Activated naive CD8-positive, alpha-beta T cell treated with anti-CD3 and anti-CD28 coated beads, Interleukin-2, amount 10 ng/mL, durations not matched to agents 7 days and 5 days (primary cell): ENCODE data around the gene FOXP4. TPM values are rescaled to one million over a fixed set of nuclear protein-coding genes. Genes with fewer than 3 reads are reported as not detected.

Source experiments
- ATAC-seq: fragments of 150-1000 bp; cut with Tn5 transposase; one replicate; pipeline ENCODE4 v1.10.0; 2021; ENCODE audit warnings: low read depth, moderate library complexity
- POLR2A ChIA-PET: fragments of 350-600 bp; sonication (Branson Sonifier 250); formaldehyde crosslinking; loops from one replicate; lab custom pipeline; 2021; ENCODE audit warnings: antibody characterized with exemption; lab: Charles Lee
- DNase-seq: peaks from one replicate; pipeline ENCODE4 v3.0.0; 2021
- H3K27ac Mint-ChIP-seq: one replicate; pipeline ENCODE4 v1.8.0; 2022; ENCODE audit warnings: mild to moderate bottlenecking, mixed read lengths
- H3K27me3 Mint-ChIP-seq: one replicate; pipeline ENCODE4 v1.8.0; 2022; ENCODE audit warnings: mild to moderate bottlenecking, moderate library complexity, mixed read lengths
- H3K36me3 Mint-ChIP-seq: one replicate; pipeline ENCODE4 v1.8.0; 2021; ENCODE audit warnings: mild to moderate bottlenecking, mixed read lengths
- H3K4me1 Mint-ChIP-seq: one replicate; pipeline ENCODE4 v1.8.0; 2021; ENCODE audit warnings: mixed read lengths
- H3K4me3 Mint-ChIP-seq: one replicate; pipeline ENCODE4 v1.8.0; 2022; ENCODE audit warnings: mild to moderate bottlenecking, moderate library complexity, mixed read lengths
- H3K9me3 Mint-ChIP-seq: one replicate; pipeline ENCODE4 v1.8.0; 2021; ENCODE audit warnings: mixed read lengths
- total RNA-seq, 2 experiments: library from RNA; stranded (reverse); gene quantifications; one replicate each; pipeline ENCODE4 v1.2.3, GENCODE V29; 2021

FOXP4 gene
- total RNA-seq, 2 experiments from 2014 or later: 7.5 to 8.8 TPM

GRCh38 chr6:41591859-41592502, 45.8 kb downstream of the FOXP4 start:
- Mint-ChIP-seq H3K9me3 (no peaks in the 10 kb centered on the region), H3K27ac (no peak overlapping the region), H3K27me3 (peaks cover 2% of the 10 kb centered on the region), H3K4me1 (no peaks in the 10 kb centered on the region), H3K4me3 (no peak overlapping the region), H3K36me3 (no peaks in the 10 kb centered on the region)
- POLR2A ChIA-PET: no interaction called here
- ATAC-seq (peak; percentile 61), DNase-seq (peak; percentile 78)

DNA sequence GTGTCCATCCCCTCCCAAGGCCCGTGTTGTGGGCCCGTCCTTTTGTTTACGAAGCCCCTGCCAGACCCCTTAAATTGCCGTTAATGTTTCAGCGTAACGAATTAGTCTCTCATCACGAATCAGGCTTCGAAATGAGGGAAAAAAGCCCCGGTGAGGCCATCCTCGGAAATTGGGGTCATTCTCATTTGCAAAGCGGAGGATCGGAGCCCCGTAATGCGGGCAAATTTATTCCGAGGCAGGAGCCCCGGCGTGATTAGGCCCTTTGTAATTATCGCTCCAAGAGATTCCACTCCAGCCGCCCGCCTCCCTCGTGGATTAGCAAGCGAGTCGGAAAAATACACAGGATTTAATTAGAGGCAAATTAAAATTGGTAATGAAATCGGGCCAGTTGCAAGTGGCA, 47.2 kb downstream of the FOXP4 start:
- no peaks in the 10 kb centered on the region for H3K9me3 Mint-ChIP-seq
- no peak overlapping the region for H3K27ac Mint-ChIP-seq
- ATAC-seq (no peak), DNase-seq (no peak)
- POLR2A ChIA-PET: no interaction called here
- H3K4me3 Mint-ChIP-seq: no peak overlapping the region
- no peaks in the 10 kb centered on the region for H3K36me3 Mint-ChIP-seq
- H3K27me3 Mint-ChIP-seq: peaks cover 2% of the 10 kb centered on the region
- H3K4me1 Mint-ChIP-seq: no peaks in the 10 kb centered on the region

- no peaks in the 10 kb centered on the region for H3K4me1 Mint-ChIP-seq
- no peak overlapping the region for H3K4me3 Mint-ChIP-seq
- POLR2A ChIA-PET: no interaction called here
- ATAC-seq (no peak), DNase-seq (no peak)
- no peak overlapping the region for H3K27ac Mint-ChIP-seq
- no peaks in the 10 kb centered on the region for H3K36me3 Mint-ChIP-seq
- H3K9me3 Mint-ChIP-seq: no peaks in the 10 kb centered on the region
- no peaks in the 10 kb centered on the region for H3K27me3 Mint-ChIP-seq
Observed at GRCh38 chr6:41593839-41594238, 47.7 kb downstream of the FOXP4 start.

GRCh38 chr6:41594326-41594725, 48.1 kb downstream of the FOXP4 start:
- Mint-ChIP-seq H3K27ac (no peak overlapping the region), H3K4me1 (no peaks in the 10 kb centered on the region), H3K4me3 (no peak overlapping the region), H3K27me3 (no peaks in the 10 kb centered on the region), H3K9me3 (no peaks in the 10 kb centered on the region), H3K36me3 (no peaks in the 10 kb centered on the region)
- no peak for DNase-seq
- POLR2A ChIA-PET: no interaction called here
- ATAC-seq: no peak

- no peak for ATAC-seq
- Mint-ChIP-seq H3K4me1 (no peaks in the 10 kb centered on the region), H3K4me3 (no peak overlapping the region), H3K36me3 (no peaks in the 10 kb centered on the region), H3K9me3 (no peaks in the 10 kb centered on the region), H3K27me3 (no peaks in the 10 kb centered on the region), H3K27ac (no peak overlapping the region)
- no peak for DNase-seq
- POLR2A ChIA-PET: no interaction called here
Observed at GRCh38 chr6:41594766-41595165, 48.6 kb downstream of the FOXP4 start.

DNA sequence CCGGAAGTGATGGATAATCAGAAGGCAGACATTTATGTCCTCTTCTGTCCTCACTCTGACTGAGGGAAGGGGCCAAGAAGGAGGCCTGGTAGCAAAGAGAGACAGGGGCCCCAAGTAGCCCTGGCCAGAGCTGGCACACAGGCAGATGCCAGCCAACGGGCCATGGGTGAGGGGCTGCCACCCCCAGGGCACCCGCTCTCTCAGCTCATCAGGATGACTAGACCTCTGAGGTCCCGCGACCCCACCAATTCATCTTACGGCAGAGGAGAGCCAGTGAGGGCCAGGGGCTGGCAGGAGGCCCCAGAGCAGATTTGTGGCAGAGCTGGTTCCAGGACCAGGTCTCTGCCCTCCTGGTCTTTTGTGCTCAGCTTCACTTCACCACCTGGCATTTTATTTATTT, 49.0 kb downstream of the FOXP4 start:
- no peaks in the 10 kb centered on the region for H3K9me3 Mint-ChIP-seq
- no peaks in the 10 kb centered on the region for H3K27me3 Mint-ChIP-seq
- no peak overlapping the region for H3K27ac Mint-ChIP-seq
- no peak overlapping the region for H3K4me3 Mint-ChIP-seq
- no peaks in the 10 kb centered on the region for H3K36me3 Mint-ChIP-seq
- no peaks in the 10 kb centered on the region for H3K4me1 Mint-ChIP-seq
- no peak for ATAC-seq
- POLR2A ChIA-PET: no interaction called here
- no peak for DNase-seq

DNA sequence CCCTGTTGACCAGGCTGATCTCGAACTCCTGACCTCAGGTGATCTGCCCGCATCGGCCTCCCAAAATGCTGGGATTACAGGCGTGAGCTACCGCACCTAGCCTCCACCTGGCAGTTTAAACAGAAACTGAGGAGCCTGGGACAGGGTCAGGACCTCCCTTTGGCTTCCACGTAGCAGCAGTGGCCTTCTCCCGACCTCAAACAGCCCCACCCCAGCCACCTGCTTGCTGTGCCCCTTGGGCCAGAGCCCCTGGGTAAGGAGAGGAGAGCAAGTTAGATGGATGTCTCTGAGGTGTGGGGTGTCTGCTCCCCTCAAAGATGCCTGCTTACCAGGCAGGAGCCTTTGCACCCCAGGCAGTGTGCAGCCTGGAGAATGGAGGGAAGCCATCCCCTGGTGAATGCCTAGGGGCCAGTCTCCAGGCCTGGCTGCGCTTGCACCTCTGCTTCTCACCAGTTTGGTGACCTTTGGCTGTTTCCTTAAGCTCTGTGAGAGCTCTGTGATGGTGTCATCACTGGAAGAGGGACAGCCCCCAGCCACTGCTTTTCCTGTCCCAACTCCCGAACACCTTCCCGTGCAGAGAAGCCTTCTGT, 50.0 kb downstream of the FOXP4 start:
- Mint-ChIP-seq H3K4me3 (no peak overlapping the region), H3K27ac (no peak overlapping the region)

GRCh38 chr6:41596807-41597206, 50.6 kb downstream of the FOXP4 start:
- Mint-ChIP-seq H3K27ac (no peak overlapping the region), H3K4me3 (no peak overlapping the region), H3K4me1 (no peaks in the 10 kb centered on the region), H3K9me3 (no peaks in the 10 kb centered on the region), H3K27me3 (peaks cover under 1% of the 10 kb centered on the region), H3K36me3 (no peaks in the 10 kb centered on the region)
- POLR2A ChIA-PET: no interaction called here
- DNase-seq (no peak), ATAC-seq (no peak)

More for the DNA sequence above, 50.0 kb downstream of the FOXP4 start:
- no peaks in the 10 kb centered on the region for H3K4me1 Mint-ChIP-seq
- POLR2A ChIA-PET: no interaction called here
- H3K36me3 Mint-ChIP-seq: no peaks in the 10 kb centered on the region
- H3K27me3 Mint-ChIP-seq: no peaks in the 10 kb centered on the region
- no peaks in the 10 kb centered on the region for H3K9me3 Mint-ChIP-seq
- DNase-seq (no peak), ATAC-seq (no peak)

DNA sequence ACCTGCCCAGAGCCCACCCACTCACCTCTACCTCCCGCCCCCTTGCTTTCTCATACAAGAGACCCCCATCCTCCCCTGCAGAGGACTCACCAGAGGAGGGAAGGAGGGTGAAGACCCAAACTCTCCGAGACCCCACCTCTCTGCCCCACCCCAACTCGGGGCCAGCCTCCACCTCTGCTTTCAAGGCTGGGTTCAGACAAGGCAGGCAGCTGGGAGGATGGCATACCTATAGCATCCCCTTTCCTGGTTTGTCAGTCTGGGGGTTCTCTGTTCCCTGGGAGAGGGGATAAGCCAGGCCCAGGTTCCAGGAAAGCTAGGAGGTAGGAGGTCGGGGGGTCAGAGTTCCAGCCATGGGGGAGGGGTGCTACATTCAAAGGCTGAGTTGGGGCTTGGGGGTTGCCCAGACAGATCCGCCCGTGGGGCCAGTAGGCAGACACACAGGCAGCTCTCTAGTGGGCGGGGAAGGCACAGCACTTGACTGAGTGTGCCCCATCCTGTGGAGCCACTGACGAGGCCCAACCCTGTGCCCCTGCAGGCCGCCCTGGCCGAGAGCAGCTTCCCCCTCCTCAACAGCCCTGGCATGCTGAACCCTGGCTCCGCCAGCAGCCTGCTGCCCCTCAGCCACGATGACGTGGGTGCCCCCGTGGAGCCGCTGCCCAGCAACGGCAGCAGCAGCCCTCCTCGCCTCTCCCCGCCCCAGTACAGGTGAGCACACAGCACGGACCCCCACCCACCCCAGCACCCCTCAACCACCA, 51.2 kb downstream of the FOXP4 start:
- POLR2A ChIA-PET: no interaction called here
- Mint-ChIP-seq H3K4me1 (no peaks in the 10 kb centered on the region), H3K4me3 (no peak overlapping the region), H3K36me3 (no peaks in the 10 kb centered on the region), H3K27me3 (peaks cover 3% of the 10 kb centered on the region), H3K27ac (no peak overlapping the region), H3K9me3 (no peaks in the 10 kb centered on the region)
- DNase-seq (no peak), ATAC-seq (no peak)

DNA sequence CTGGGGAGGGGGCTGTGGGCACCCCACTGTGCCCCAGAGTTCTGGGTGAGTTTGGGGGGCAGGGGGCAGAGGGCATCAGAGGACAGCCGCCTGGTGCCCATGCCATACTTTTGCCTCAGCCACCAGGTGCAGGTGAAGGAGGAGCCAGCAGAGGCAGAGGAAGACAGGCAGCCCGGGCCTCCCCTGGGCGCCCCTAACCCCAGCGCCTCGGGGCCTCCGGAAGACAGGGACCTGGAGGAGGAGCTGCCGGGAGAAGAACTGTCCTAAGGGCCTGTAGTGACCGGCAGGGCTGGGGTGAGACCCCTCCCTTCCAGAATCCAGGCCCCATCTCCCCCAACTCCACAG, 52.5 kb downstream of the FOXP4 start:
- H3K9me3 Mint-ChIP-seq: no peaks in the 10 kb centered on the region
- POLR2A ChIA-PET: no interaction called here
- DNase-seq (no peak), ATAC-seq (no peak)
- peaks cover 3% of the 10 kb centered on the region for H3K27me3 Mint-ChIP-seq
- no peak overlapping the region for H3K4me3 Mint-ChIP-seq
- no peak overlapping the region for H3K27ac Mint-ChIP-seq
- H3K4me1 Mint-ChIP-seq: peaks cover 5% of the 10 kb centered on the region
- no peaks in the 10 kb centered on the region for H3K36me3 Mint-ChIP-seq

GRCh38 chr6:41599015-41599851, 53.1 kb downstream of the FOXP4 start:
- H3K4me3 Mint-ChIP-seq: no peak overlapping the region
- POLR2A ChIA-PET: no interaction called here
- ATAC-seq (no peak), DNase-seq (no peak)
- no peak overlapping the region for H3K27ac Mint-ChIP-seq
- H3K36me3 Mint-ChIP-seq: no peaks in the 10 kb centered on the region
- peaks cover 5% of the 10 kb centered on the region for H3K4me1 Mint-ChIP-seq
- no peaks in the 10 kb centered on the region for H3K9me3 Mint-ChIP-seq
- H3K27me3 Mint-ChIP-seq: peaks cover 3% of the 10 kb centered on the region

GRCh38 chr6:41599852-41600445, 53.8 kb downstream of the FOXP4 start:
- Mint-ChIP-seq H3K9me3 (no peaks in the 10 kb centered on the region), H3K36me3 (no peaks in the 10 kb centered on the region), H3K4me3 (no peak overlapping the region), H3K27me3 (peaks cover 4% of the 10 kb centered on the region), H3K4me1 (peaks cover 5% of the 10 kb centered on the region), H3K27ac (no peak overlapping the region)
- DNase-seq: no peak
- POLR2A ChIA-PET: no interaction called here
- no peak for ATAC-seq
